NCI-H2029 (cell line): ENCODE measurements around the gene SEMA3B.
"Not testable (repeated sequence)": the region's sequence is repeated elsewhere in the genome, so short reads cannot be mapped to it uniquely, and the experiment has no call there.

Source experiments
- DNase-seq: peaks from one replicate; lab custom pipeline; 2025; lab: John Stamatoyannopoulos, UW

Gene SEMA3B

DNA sequence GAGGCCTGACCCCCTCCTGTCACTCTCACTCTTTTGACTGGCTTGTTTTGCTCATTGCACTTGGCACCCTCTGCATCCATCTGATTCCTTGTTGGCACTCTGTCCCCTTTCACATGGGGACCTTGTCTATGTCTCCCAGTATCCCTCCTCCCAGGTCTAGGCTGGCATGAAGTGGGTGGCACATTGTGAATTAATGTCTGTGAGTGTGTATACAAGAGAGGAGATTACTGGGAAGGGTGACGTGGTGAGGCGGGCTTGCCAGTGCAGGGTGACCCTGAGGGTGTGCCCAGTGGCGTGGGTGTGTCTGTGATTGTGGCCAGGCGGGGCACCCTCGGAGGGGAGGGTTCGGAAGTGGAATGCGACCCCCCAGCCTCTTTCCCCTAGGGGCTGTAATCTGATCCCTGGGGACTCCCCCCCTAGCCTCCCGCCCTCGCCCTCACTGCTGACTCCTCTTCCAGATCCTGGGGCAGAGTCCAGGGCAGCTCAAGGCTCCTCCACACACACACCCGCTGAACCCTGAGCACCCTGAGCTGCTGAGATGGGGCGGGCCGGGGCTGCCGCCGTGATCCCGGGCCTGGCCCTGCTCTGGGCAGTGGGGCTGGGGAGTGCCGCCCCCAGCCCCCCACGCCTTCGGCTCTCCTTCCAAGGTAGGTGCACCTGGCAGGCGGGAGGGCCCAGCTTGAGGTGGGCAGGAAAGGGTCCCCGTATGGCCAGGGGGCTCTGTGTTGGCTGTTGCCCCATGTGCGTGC is at the start of gene SEMA3B:
Gene SEMA3B (plus strand): TSS at position 445 of the 749 bp plus-strand sequence. CDS start 94 bp downstream, at position 539.
- no peak for DNase-seq

DNA sequence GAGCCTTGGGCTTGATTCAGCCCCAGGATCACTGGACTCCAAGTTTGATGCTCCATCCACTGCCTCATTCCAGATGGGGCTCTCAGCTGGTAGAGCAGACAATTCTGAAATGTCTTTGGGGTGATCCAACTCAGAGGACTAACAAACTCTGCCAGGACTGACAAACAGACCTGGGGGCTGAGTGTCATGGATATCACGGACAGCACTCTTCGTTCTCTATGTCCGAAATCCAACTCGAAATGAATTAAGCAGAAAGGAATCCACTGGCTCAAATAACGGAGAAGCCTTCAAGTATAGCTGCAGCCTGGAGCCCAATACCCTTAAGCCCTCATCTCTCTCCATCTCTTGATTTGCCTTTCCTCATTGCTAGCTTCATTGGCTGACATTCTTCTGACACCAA is 49.7 kb upstream of the SEMA3B start:
- no peak for DNase-seq

DNA sequence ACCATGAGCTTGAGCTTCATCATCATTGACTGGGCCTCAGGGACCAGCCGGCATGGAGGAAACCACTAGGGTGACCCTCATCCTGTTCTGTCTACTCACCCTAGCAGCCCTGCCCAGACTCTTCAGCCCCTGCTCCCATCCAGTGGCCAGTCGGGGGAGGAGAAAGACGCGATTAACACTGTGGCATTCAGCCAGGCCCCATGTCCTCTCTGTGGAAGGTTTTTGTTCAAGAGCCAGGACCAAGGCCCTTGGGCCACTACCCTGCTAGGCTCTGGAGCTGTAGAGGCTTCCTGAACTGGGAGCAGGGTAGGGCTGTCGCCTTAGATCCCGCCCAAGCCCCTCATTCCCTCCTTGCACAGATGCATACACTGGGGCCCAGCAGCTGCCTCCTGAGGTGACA is 48.8 kb upstream of the SEMA3B start:
- no peak for DNase-seq

DNA sequence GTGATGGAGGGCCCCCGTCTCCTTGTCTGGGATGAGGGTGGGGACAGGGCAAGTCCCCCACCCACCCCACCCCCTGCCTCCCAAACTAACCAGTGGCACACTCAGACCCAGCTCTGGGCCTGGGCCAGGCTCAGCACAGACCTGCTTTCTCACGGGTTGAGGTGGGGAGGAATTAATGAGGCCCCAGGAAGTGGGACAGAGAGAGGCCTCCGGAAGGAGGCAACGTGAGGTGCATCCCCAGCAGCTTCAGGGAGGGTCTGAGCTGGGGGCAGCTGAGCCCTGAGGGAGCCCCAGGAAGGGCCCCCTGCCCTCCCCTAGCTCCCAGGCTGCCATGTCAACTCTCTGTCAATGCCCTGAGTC is 47.9 kb upstream of the SEMA3B start:
- no peak for DNase-seq

GRCh38 chr3:50221411-50222168 is 47.4 kb upstream of the SEMA3B start:
- no peak for DNase-seq

- no peak for DNase-seq
These were observed 46.8 kb upstream of the SEMA3B start for GRCh38 chr3:50222169-50222528.

DNA sequence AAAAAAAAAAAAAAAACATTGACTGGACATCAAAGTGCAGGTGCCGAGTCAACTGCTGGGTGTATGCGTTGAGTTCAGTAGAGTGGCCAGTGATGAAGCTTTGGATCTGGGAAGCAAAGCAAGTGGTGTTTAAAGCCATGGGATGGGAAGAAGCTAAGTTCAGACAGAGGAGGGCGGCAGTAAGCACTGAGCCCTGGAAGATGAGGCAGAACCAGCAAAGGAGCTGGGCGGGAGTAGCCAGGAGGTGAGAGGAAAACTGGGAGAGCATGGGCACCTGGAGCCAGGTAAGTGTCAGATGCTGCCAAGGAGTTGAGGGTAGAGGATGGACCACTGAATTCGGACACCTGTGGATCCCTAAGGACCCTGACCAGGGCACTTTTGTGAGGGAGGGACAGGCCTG is 44.3 kb upstream of the SEMA3B start:
- no peak for DNase-seq

DNA sequence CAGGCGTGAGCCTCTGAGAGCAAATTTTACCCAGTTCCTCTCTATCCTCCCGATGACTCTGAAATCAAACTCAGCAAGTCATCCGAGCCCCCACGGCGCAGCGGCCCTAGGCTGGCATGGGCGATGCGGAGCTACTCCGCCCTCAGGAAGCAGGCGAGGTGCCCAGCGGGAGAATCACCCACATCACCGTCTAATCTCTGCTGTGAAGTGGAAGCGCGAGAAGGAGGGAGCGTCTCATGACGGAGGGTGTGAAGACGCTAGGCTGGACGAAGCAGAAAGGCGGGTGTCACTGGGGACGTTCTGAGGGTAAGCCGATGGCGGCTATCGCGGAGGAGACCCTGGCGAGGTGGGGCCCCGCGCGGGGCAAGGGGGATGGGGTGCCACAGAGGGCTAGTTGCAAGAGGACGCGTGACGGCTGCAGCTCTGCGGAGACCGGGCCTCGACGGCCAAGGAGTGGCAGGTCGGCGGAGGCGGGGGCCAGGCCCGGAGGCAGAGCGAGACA is 42.0 kb upstream of the SEMA3B start:
- no peak for DNase-seq

GRCh38 chr3:50227390-50228183 is 41.4 kb upstream of the SEMA3B start:
- DNase-seq = peak; percentile 72

DNA sequence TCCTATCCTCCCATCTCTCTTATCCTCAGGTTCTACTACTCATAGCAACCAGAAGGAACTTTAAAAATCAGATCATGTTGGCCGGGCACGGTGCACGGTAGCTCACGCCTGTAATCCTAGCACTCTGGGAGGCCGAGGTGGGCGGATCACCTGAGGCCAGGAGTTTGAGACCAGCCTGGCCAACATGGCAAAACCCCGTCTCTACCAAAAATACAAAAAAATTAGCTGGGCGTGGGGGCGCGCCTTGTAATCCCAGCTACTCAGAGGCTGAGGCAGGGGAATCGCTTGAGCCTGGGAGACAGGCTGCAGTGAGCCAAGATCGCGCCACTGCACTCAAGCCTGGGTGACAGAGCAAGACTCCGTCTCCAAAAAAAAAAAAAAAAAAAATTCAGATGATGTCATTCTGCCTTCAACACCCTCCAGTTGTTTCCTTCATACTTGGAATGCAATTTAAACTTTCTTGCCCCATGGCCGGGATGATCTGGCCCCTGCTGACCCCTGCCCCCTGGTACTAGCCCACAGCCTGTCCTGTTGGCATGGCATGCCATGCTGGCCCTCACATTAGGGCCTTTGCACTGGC is 40.7 kb upstream of the SEMA3B start:
- not testable (repeated sequence) for DNase-seq

DNA sequence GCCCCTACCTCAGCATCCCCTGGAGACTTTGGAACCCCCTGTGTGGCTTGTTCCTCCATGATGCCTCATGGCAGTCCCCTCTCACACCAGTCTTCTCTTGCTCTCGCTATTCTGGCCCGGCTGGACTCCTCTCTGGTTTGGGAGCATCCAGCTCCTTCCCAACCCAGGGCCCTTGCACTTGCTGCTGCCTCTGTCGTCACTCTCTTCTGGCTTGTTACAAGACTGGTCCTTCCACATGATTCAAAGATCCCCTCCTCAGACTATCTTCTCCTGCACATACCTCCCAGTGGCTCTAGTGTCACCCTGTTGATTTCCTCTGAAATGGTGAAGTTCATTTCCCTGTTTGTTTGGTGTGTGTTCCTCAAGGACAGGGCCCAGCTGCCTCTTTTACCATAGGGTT is 39.5 kb upstream of the SEMA3B start:
- DNase-seq = no peak

DNA sequence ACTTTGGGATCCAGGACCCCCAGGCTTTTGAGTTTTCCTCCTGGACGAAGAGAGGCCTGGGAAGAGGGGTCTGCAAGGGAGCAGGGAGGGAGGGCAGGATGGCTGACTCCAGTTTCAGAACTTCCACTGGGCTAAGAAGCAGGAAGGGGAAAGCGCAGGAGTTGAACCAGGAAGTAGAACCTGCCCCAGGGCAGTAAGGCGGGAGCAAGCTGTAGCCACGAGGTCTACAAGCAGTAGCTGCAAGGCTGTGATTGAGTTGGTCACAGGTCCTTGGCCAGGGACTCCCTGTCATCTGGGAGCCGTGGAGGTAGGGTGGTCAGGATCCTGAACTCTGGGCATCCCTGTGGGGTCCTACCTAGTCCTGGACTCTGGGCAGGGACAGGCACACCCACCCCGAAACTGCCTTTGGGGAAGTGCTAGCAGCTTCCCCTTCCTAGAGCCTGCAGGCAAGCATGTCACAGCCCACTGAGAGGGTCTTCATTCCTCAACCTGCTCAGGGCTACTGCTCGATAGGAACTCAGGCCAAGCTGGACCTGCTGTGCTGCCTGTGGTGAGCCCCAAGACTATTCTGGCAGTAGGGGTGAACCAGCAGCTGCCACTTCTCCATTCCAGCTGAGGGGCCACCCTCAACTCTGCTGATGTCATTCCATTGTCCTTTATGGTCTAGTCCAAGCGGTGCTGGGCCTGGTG is 38.7 kb upstream of the SEMA3B start:
- DNase-seq = no peak

- DNase-seq = no peak
These were observed 38.2 kb upstream of the SEMA3B start for GRCh38 chr3:50230794-50231125.

GRCh38 chr3:50231581-50231980 is 37.4 kb upstream of the SEMA3B start:
- DNase-seq = no peak

DNA sequence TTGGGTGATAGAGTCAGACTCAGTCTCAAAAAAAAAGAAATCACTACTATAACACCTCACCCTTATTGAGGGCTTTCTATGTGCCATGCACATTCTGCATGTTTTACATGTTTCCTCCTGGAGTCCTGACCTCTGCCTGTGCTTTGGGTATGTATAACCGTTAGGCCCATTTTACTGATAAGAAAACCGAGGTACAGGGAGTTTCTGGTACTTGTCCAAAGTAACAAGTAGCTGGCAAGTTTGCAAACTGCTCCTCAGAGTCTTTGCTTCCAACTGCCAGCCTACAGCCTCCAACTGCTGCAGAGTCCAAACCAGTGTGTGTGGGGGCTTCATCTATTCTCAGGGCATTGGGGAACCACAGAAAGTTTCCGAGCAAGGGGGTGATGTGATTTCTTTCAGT is 36.6 kb upstream of the SEMA3B start:
- no peak for DNase-seq

GRCh38 chr3:50233176-50233575 is 35.8 kb upstream of the SEMA3B start:
- no peak for DNase-seq

- peak; percentile 87 for DNase-seq
These were observed 33.0 kb upstream of the SEMA3B start, which contains the start of gene GNAI2 for GRCh38 chr3:50235716-50236483. Gene GNAI2, plus strand, starts transcription at chr3:50236204. Its CDS starts 132 bp downstream, at chr3:50236336.

- DNase-seq = no peak
These were observed 32.3 kb upstream of the SEMA3B start for GRCh38 chr3:50236484-50237132.

- DNase-seq = no peak
These were observed 31.8 kb upstream of the SEMA3B start for GRCh38 chr3:50237133-50237651.
